ENCODE data around the gene TEN1. TPM values are rescaled to one million over a fixed set of nuclear protein-coding genes. Genes with fewer than 3 reads are reported as not detected.

The TEN1 gene
- total and polyA plus RNA-seq, 9 of the 15 experiments (the other 6 are each of a cell fraction or from before 2014, with no cell fraction given) = 1.3 to 25.7 (median 10.1) TPM

DNA sequence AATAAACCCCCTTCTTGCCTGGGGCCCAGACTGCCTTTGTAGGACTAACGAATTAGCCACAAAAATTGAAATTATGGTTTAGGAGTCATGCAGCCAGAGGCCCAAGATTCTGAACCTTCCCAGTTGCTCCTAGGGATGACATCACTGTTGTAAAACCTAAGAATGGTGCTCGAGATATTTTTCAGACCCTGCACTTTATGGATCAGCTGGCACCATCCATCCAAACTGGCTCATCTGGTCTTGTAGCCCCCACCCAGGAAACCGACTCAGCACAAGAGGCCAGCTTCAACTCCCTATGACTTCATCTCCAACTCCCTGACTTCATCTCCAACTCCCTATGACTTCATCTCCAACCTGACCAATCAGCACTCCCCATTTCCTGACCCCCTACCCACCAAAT, 59.0 kb downstream of the TEN1 start (continued):
- TF ChIP-seq TSC22D4 (tag; IDR thresholded peaks at IDR 0.05) (no peak), PHTF2 (CRISPR knock-in tag; IDR thresholded peaks at IDR 0.05) (no peak), NR4A1 (CRISPR knock-in tag; IDR thresholded peaks at IDR 0.05) (no peak), NR4A1 (tag; IDR thresholded peaks at IDR 0.05) (no peak), ZNF146 (CRISPR knock-in tag; IDR thresholded peaks at IDR 0.05; ENCODE audit: unreplicated experiment) (no peak), NCOA1 (IDR thresholded peaks at IDR 0.05; ENCODE audit: low read depth) (peak; percentile 42; the same call in 1 of the 2 replicates), BRF1 (IDR thresholded peaks at IDR 0.05; ENCODE audit: borderline replicate concordance, extremely low read depth, insufficient read length) (no peak), CREM (IDR thresholded peaks at IDR 0.05; ENCODE audit: low read depth) (peak; percentile 75), SRSF1 (IDR thresholded peaks at IDR 0.05; ENCODE audit: low read depth, low read length) (no peak), ZNF445 (CRISPR knock-in tag; IDR thresholded peaks at IDR 0.05; ENCODE audit: low read depth) (no peak), NCOR1 (IDR thresholded peaks at IDR 0.05) (no peak), PML (IDR thresholded peaks at IDR 0.05; ENCODE audit: low read length) (no peak), E2F3 (CRISPR knock-in tag; IDR thresholded peaks at IDR 0.05) (no peak), ATF1 (CRISPR knock-in tag; IDR thresholded peaks at IDR 0.05) (no peak), ATF1 (tag; IDR thresholded peaks at IDR 0.05) (peak; percentile 58), ZNF561 (CRISPR knock-in tag; conservative IDR thresholded peaks at IDR 0.05) (no peak), FOXK2 (conservative IDR thresholded peaks at IDR 0.05 in 1 of 2, IDR thresholded peaks at IDR 0.05 in 1 of 2; ENCODE audit: low read depth in 2 of 2) (no peak), RNF2 (IDR thresholded peaks at IDR 0.05) (no peak), POLR2B (IDR thresholded peaks at IDR 0.05; ENCODE audit: low read depth, partially characterized antibody) (peak; percentile 37), SIN3B (IDR thresholded peaks at IDR 0.05; ENCODE audit: low read depth) (no peak), FOXJ2 (tag; IDR thresholded peaks at IDR 0.05) (no peak), SUPT5H (IDR thresholded peaks at IDR 0.05) (peak; percentile 45), RAD21 (CRISPR knock-in tag; conservative IDR thresholded peaks at IDR 0.05 in 1 of 2, IDR thresholded peaks at IDR 0.05 in 1 of 2) (no peak)
- TF ChIP-seq, protein P1, sequence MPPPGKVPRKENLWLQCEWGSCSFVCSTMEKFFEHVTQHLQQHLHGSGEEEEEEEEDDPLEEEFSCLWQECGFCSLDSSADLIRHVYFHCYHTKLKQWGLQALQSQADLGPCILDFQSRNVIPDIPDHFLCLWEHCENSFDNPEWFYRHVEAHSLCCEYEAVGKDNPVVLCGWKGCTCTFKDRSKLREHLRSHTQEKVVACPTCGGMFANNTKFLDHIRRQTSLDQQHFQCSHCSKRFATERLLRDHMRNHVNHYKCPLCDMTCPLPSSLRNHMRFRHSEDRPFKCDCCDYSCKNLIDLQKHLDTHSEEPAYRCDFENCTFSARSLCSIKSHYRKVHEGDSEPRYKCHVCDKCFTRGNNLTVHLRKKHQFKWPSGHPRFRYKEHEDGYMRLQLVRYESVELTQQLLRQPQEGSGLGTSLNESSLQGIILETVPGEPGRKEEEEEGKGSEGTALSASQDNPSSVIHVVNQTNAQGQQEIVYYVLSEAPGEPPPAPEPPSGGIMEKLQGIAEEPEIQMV (tag; conservative IDR thresholded peaks at IDR 0.05; ENCODE audit: low read depth) = no peak
- TF ChIP-seq, protein P2, sequence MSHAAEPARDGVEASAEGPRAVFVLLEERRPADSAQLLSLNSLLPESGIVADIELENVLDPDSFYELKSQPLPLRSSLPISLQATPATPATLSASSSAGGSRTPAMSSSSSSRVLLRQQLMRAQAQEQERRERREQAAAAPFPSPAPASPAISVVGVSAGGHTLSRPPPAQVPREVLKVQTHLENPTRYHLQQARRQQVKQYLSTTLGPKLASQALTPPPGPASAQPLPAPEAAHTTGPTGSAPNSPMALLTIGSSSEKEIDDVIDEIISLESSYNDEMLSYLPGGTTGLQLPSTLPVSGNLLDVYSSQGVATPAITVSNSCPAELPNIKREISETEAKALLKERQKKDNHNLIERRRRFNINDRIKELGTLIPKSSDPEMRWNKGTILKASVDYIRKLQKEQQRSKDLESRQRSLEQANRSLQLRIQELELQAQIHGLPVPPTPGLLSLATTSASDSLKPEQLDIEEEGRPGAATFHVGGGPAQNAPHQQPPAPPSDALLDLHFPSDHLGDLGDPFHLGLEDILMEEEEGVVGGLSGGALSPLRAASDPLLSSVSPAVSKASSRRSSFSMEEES (CRISPR knock-in tag; IDR thresholded peaks at IDR 0.05) = no peak
- TF ChIP-seq, protein P3, sequence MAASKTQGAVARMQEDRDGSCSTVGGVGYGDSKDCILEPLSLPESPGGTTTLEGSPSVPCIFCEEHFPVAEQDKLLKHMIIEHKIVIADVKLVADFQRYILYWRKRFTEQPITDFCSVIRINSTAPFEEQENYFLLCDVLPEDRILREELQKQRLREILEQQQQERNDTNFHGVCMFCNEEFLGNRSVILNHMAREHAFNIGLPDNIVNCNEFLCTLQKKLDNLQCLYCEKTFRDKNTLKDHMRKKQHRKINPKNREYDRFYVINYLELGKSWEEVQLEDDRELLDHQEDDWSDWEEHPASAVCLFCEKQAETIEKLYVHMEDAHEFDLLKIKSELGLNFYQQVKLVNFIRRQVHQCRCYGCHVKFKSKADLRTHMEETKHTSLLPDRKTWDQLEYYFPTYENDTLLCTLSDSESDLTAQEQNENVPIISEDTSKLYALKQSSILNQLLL (CRISPR knock-in tag; IDR thresholded peaks at IDR 0.05; ENCODE audit: borderline replicate concordance) = no peak
